Measurements from ENCODE around the gene CDC42SE1. TPM values are rescaled to one million over a fixed set of nuclear protein-coding genes. Genes with fewer than 3 reads are reported as not detected.

Gene CDC42SE1
- total and polyA plus RNA-seq, 5 experiments from 2014 or later = 77.9 to 482 (median 89.3) TPM

DNA sequence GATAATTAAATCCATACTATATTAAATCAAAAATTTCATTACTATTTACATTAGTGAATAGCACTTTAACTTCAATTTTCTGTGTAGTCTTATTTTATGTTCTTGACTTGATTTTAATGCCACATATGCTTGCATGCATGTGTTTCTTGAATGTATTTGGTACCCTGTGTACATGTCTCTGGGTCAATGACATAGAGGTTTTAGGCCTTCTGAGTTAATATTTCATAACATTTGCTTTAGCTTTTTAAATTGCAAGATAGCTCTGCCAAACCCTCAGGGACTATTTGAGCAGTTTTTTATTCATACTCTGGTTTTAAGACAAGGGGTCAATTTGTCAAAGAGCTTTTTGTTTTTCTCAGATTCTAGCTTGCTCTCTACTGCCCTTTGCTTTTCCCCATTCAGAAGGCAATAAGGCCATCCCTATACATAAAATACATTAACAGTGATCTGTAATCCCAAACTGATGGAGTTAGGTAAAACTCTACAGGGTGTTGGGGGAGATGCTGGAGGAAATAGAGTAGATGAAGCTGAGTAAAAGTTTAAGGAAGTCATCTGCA, 5.7 kb upstream of the CDC42SE1 start:
- Mint-ChIP-seq H3K27ac (peak overlapping the region in 3 of 10 donors; percentile 11 to 36 (median 16)), H3K4me1 (peaks cover 15 to 45% (median 34%) of the 10 kb centered on the region in 4 donors), H3K27me3 (no peaks in the 10 kb centered on the region), H3K4me3 (no peak overlapping the region), H3K36me3 (peaks cover 0 to 5% (median 0%) of the 10 kb centered on the region in 3 donors), H3K9me3 (no peaks in the 10 kb centered on the region)
- DNase-seq = no peak
- no peak for ATAC-seq
- POLR2A ChIA-PET = interaction anchor here (0.6 to 2.6 kb wide), 6 partner anchors 11 to 108 kb away, joined by 3 to 16 read pairs (median 3); partner anchors contain the start of genes C1orf56 and TNFAIP8L2

DNA sequence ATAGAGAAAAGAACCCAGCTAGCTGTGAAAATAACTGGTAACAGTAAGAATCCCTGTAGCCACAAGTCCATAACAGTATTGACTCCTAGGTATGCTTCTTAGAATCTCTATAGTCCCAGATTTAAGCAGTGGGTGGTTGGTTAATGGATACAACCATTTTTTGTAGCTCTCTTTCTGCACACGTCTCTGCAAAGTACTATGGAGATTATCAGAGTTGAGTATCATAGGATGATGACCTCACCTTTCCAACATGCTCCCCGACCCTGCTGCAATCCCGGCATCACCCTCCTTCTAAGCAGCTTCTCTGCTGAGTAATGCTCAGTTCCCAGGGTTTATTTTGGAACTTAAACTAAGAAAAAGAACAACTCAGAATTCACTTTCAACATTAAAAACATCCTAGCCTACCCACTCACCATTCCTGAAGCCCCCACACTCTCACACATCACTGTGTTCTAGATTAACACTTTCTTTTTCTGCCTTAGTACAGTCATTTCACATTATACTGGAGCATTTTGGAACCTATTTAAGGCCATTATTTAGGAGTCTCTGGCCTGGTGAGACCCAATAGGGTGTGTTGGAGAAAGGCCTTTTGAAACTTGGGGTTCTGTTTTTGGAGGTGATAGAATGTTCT, 3.4 kb upstream of the CDC42SE1 start:
- ATAC-seq (no peak), DNase-seq (no peak)
- Mint-ChIP-seq H3K4me1 (peaks cover 19 to 40% (median 30%) of the 10 kb centered on the region in 4 donors), H3K4me3 (no peak overlapping the region), H3K9me3 (no peaks in the 10 kb centered on the region), H3K36me3 (peaks cover 8 to 14% (median 8%) of the 10 kb centered on the region in 3 donors), H3K27me3 (no peaks in the 10 kb centered on the region), H3K27ac (peak overlapping the region in 1 of 10 donors; percentile 22)
- POLR2A ChIA-PET = interaction anchor here (0.7 to 10.8 kb wide), 4 partner anchors 7 to 58 kb away, joined by 4 to 264 read pairs (median 96); partner anchors contain the start of genes C1orf56 and GABPB2

- H3K27ac Mint-ChIP-seq = peak overlapping the region in 2 of 10 donors; percentile 2 to 99
- peaks cover 26 to 52% (median 35%) of the 10 kb centered on the region in 4 donors for H3K4me1 Mint-ChIP-seq
- ATAC-seq (no peak), DNase-seq (no peak)
- no peaks in the 10 kb centered on the region for H3K9me3 Mint-ChIP-seq
- POLR2A ChIA-PET = interaction anchor here (0.6 to 10.8 kb wide), 8 partner anchors 9 to 93 kb away, joined by 3 to 264 read pairs (median 4); partner anchors contain the start of genes C1orf56, CERS2 and GABPB2
- H3K27me3 Mint-ChIP-seq = no peaks in the 10 kb centered on the region
- peaks cover 18 to 26% (median 19%) of the 10 kb centered on the region in 3 donors for H3K36me3 Mint-ChIP-seq
- peak overlapping the region in 1 of 10 donors; percentile 7 for H3K4me3 Mint-ChIP-seq
These were observed 2.3 kb upstream of the CDC42SE1 start for GRCh38 chr1:151061704-151062103.

- H3K27me3 Mint-ChIP-seq = no peaks in the 10 kb centered on the region
- peaks cover 23 to 31% (median 24%) of the 10 kb centered on the region in 3 donors for H3K36me3 Mint-ChIP-seq
- POLR2A ChIA-PET = interaction anchor here (0.7 to 10.8 kb wide), 8 partner anchors 9 to 97 kb away, joined by 3 to 264 read pairs (median 27); partner anchors contain the start of genes C1orf56, GABPB2, MINDY1 and TNFAIP8L2
- H3K4me3 Mint-ChIP-seq = peak overlapping the region; percentile 93 to 100 (median 98)
- H3K9me3 Mint-ChIP-seq = no peaks in the 10 kb centered on the region
- ATAC-seq = no peak
- DNase-seq = no peak
- peaks cover 31 to 60% (median 42%) of the 10 kb centered on the region in 4 donors for H3K4me1 Mint-ChIP-seq
- H3K27ac Mint-ChIP-seq = peak overlapping the region; percentile 88 to 99 (median 96)
These were observed 1.4 kb upstream of the CDC42SE1 start for GRCh38 chr1:151060657-151061421.

GRCh38 chr1:151060007-151060656, 710 bp upstream of the CDC42SE1 start, which contains the start of gene MLLT11:
Gene MLLT11 (plus strand): TSS chr1:151060397. CDS start chr1:151067225, 6,828 bp downstream.
- Mint-ChIP-seq H3K4me3 (peak within 1 kb of the TSS; percentile 93 to 100 (median 98)), H3K27ac (peak within 1 kb of the TSS; percentile 88 to 99 (median 96)), H3K4me1 (peaks cover 32 to 68% (median 45%) of the 10 kb centered on the region in 4 donors), H3K27me3 (no peaks in the 10 kb centered on the region), H3K9me3 (no peaks in the 10 kb centered on the region), H3K36me3 (peaks cover 23 to 36% (median 30%) of the 10 kb centered on the region in 3 donors)
- ATAC-seq (no peak), DNase-seq (peak in 5 of 10 donors; percentile 24 to 39 (median 33))
- POLR2A ChIA-PET = interaction anchor here (0.6 to 10.8 kb wide), 12 partner anchors 10 to 192 kb away, joined by 3 to 264 read pairs (median 12); partner anchors contain the start of genes C1orf56, GABPB2, MINDY1 and TNFAIP8L2

GRCh38 chr1:151058692-151059091, 730 bp downstream of the CDC42SE1 start:
- ATAC-seq = no peak
- peak overlapping the region; percentile 93 to 100 (median 98) for H3K4me3 Mint-ChIP-seq
- peaks cover 35 to 73% (median 57%) of the 10 kb centered on the region in 4 donors for H3K4me1 Mint-ChIP-seq
- peaks cover 27 to 50% (median 41%) of the 10 kb centered on the region in 3 donors for H3K36me3 Mint-ChIP-seq
- DNase-seq = peak in 2 of 10 donors; percentile 5 to 34
- peak overlapping the region; percentile 88 to 99 (median 96) for H3K27ac Mint-ChIP-seq
- no peaks in the 10 kb centered on the region for H3K9me3 Mint-ChIP-seq
- no peaks in the 10 kb centered on the region for H3K27me3 Mint-ChIP-seq
- POLR2A ChIA-PET = interaction anchor here (0.7 to 10.8 kb wide), 16 partner anchors 12 to 1172 kb away, joined by 3 to 264 read pairs (median 7); partner anchors contain the start of genes C1orf56, GABPB2, MINDY1 and RPRD2

- Mint-ChIP-seq H3K9me3 (no peaks in the 10 kb centered on the region), H3K36me3 (peaks cover 33 to 74% (median 49%) of the 10 kb centered on the region in 3 donors), H3K4me1 (peaks cover 40 to 86% (median 70%) of the 10 kb centered on the region in 4 donors), H3K27me3 (no peaks in the 10 kb centered on the region), H3K27ac (peak overlapping the region; percentile 88 to 99 (median 96)), H3K4me3 (peak overlapping the region; percentile 93 to 100 (median 98))
- ATAC-seq (peak; percentile 44), DNase-seq (peak in 6 of 10 donors; percentile 31 to 71 (median 48))
- POLR2A ChIA-PET = interaction anchor here (0.8 to 10.8 kb wide), 12 partner anchors 9 to 134 kb away, joined by 3 to 264 read pairs (median 7); partner anchors contain the start of genes C1orf56, GABPB2, MINDY1 and SCNM1
These were observed 3.3 kb downstream of the CDC42SE1 start for GRCh38 chr1:151056149-151056548.

GRCh38 chr1:151055581-151055980, 3.8 kb downstream of the CDC42SE1 start:
- no peaks in the 10 kb centered on the region for H3K9me3 Mint-ChIP-seq
- DNase-seq = no peak
- peak overlapping the region; percentile 88 to 99 (median 96) for H3K27ac Mint-ChIP-seq
- H3K4me3 Mint-ChIP-seq = peak overlapping the region; percentile 93 to 100 (median 98)
- peaks cover 37 to 85% (median 69%) of the 10 kb centered on the region in 4 donors for H3K4me1 Mint-ChIP-seq
- H3K27me3 Mint-ChIP-seq = no peaks in the 10 kb centered on the region
- ATAC-seq = no peak
- H3K36me3 Mint-ChIP-seq = peaks cover 33 to 80% (median 49%) of the 10 kb centered on the region in 3 donors
- POLR2A ChIA-PET = interaction anchor here (0.7 to 10.8 kb wide), 15 partner anchors 9 to 1169 kb away, joined by 3 to 264 read pairs (median 3); partner anchors contain the start of genes C1orf56, CERS2, GABPB2 and MINDY1

DNA sequence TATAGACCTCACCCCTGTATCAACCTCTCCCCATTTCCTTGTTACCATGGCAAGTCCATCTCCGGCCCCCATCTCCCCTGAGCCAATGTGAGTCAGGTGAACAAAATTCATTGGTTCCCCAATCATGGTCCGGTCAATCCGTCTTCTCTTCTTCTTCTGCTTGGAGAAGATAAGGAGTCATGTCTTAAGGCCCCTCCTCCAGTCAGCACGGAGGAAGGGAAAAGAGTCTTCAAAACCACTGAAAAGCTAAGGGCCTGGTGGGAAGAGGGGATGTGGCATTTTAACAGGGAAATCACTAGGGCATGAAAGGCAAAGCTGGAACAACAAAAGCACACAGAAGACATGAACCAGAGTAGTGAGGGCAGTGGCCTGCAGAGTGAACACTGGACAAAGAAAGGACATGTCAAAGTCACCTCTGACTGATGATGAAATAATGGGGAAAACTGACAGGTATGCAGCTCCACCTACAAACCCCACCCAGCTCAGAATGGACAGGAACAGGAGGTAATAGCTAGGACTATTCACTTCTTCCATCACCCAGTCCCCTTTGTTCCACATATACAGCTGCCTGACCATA, 4.4 kb downstream of the CDC42SE1 start:
- Mint-ChIP-seq H3K27ac (peak overlapping the region; percentile 88 to 99 (median 96)), H3K9me3 (no peaks in the 10 kb centered on the region), H3K4me3 (peak overlapping the region; percentile 93 to 100 (median 98)), H3K4me1 (peaks cover 33 to 85% (median 68%) of the 10 kb centered on the region in 4 donors), H3K27me3 (no peaks in the 10 kb centered on the region), H3K36me3 (peaks cover 33 to 81% (median 49%) of the 10 kb centered on the region in 3 donors)
- DNase-seq (no peak), ATAC-seq (no peak)
- POLR2A ChIA-PET = interaction anchor here (0.7 to 10.8 kb wide), 12 partner anchors 8 to 1168 kb away, joined by 3 to 264 read pairs (median 3); partner anchors contain the start of genes C1orf56, CERS2, GABPB2 and MINDY1

GRCh38 chr1:151051356-151052009, 7.9 kb downstream of the CDC42SE1 start:
- DNase-seq = no peak
- peak overlapping the region; percentile 72 to 99 (median 88) for H3K27ac Mint-ChIP-seq
- H3K4me1 Mint-ChIP-seq = peaks cover 33 to 95% (median 89%) of the 10 kb centered on the region in 4 donors
- peaks cover 13 to 58% (median 29%) of the 10 kb centered on the region in 3 donors for H3K36me3 Mint-ChIP-seq
- ATAC-seq = no peak
- H3K9me3 Mint-ChIP-seq = no peaks in the 10 kb centered on the region
- POLR2A ChIA-PET = interaction anchor here (1.2 to 9.7 kb wide), 5 partner anchors 6 to 43 kb away, joined by 3 to 264 read pairs (median 3); partner anchors contain the start of genes CDC42SE1, MLLT11 and PRUNE1
- H3K27me3 Mint-ChIP-seq = no peaks in the 10 kb centered on the region
- H3K4me3 Mint-ChIP-seq = peak overlapping the region in 6 of 10 donors; percentile 14 to 54 (median 25)
